Endothelial cell of umbilical vein (primary cell): ENCODE measurements around the gene USP34. TPM values are rescaled to one million over a fixed set of nuclear protein-coding genes. Genes with fewer than 3 reads are reported as not detected.
A peak's percentile ranks its signal among the peaks of the same experiment; 100 is the strongest.

Experiments used
- BruUV-seq: library from RNA; stranded (reverse); fragments of 400-500 nt; replicated peaks from 2 replicates; lab custom pipeline; 2021; lab: Mats Ljungman, UMichigan
- CTCF ChIA-PET: fragments of 300-600, 350-600 bp; sonication (Branson Sonifier 250); formaldehyde crosslinking; loops from one replicate; lab custom pipeline; 2021; ENCODE audit warnings: antibody characterized with exemption, inconsistent platforms; lab: Charles Lee
- POLR2A ChIA-PET: fragments of 300-600, 350-600 bp; sonication (Branson Sonifier 250); formaldehyde crosslinking; loops from one replicate; lab custom pipeline; 2021; ENCODE audit warnings: antibody characterized with exemption, inconsistent platforms; lab: Charles Lee
- DNase-seq: peaks from one replicate; pipeline ENCODE4 v3.0.0-alpha.2; 2011; ENCODE audit warnings: low read depth, low spot score
- FAIRE-seq: peaks from 2 replicates; lab custom pipeline; 2011; peaks lifted over from hg19 to GRCh38; lab: Jason Lieb, UNC
- H2AFZ ChIP-seq: 2 replicates; pipeline ENCODE4 v1.6.0; 2012; ENCODE audit warnings: low read depth, low read length, control low read depth, inconsistent platforms
- H3K27ac ChIP-seq: 2 replicates; pipeline ENCODE4 v1.5.1; 2011; ENCODE audit warnings: low read depth, mild to moderate bottlenecking, control low read depth, low read length, moderate library complexity; ENCODE audit not compliant: insufficient read depth
- H3K27me3 ChIP-seq, 2 experiments: 2 replicates each; pipeline versions ENCODE4 v1.6.0 to v1.6.1; 2011; ENCODE audit warnings: low read length in 2 of 2, mixed read lengths in 1 of 2; ENCODE audit not compliant: control insufficient read depth in 2 of 2, insufficient read depth in 2 of 2
- H3K36me3 ChIP-seq, 2 experiments: 2 replicates in 1 of 2; 3 replicates in 1 of 2; pipeline ENCODE4 v1.5.1; 2011; ENCODE audit warnings: low read length in 2 of 2, mild to moderate bottlenecking in 1 of 2, moderate library complexity in 1 of 2; ENCODE audit not compliant: control insufficient read depth in 2 of 2, insufficient read depth in 2 of 2; ENCODE audit errors: extremely low read depth in 1 of 2
- H3K4me1 ChIP-seq: 3 replicates; pipeline ENCODE4 v1.5.1; 2011; ENCODE audit warnings: mild to moderate bottlenecking, low read length; ENCODE audit not compliant: control insufficient read depth, insufficient read depth; ENCODE audit errors: extremely low read depth
- H3K4me2 ChIP-seq: 2 replicates; pipeline ENCODE4 v1.6.1; 2011; ENCODE audit warnings: low read length, control low read depth, mixed read lengths; ENCODE audit not compliant: insufficient read depth
- H3K4me3 ChIP-seq, 3 experiments: fragments of 200-600 bp in 1 of 3; sonication (generic), shearing (Covaris generic) in 1 of 3; replicated peaks in 1 of 3; 2 replicates each; pipeline ENCODE4 v1.5.1; 2011 to 2016; ENCODE audit warnings: control low read depth in 3 of 3, low read length in 3 of 3, mild to moderate bottlenecking in 2 of 3, inconsistent platforms in 1 of 3, low read depth in 1 of 3, moderate library complexity in 1 of 3; ENCODE audit not compliant: insufficient read depth in 1 of 3
- H3K79me2 ChIP-seq: 2 replicates; pipeline ENCODE4 v1.6.0; 2012; ENCODE audit warnings: low read length, inconsistent platforms; ENCODE audit not compliant: control insufficient read depth, insufficient read depth
- H3K9ac ChIP-seq: replicated peaks from 2 replicates; pipeline ENCODE3; 2011; ENCODE audit warnings: low read length, control low read depth; ENCODE audit not compliant: insufficient read depth; ENCODE audit errors: extremely low read depth
- H3K9me1 ChIP-seq: replicated peaks from 3 replicates; pipeline ENCODE4 v1.6.0; 2011; ENCODE audit warnings: mild to moderate bottlenecking, low read length; ENCODE audit not compliant: control insufficient read depth, insufficient read depth; ENCODE audit errors: extremely low read depth
- H3K9me3 ChIP-seq: replicated peaks from 2 replicates; pipeline ENCODE4 v1.5.1; 2012; ENCODE audit warnings: low read length, inconsistent platforms; ENCODE audit not compliant: control insufficient read depth, insufficient read depth
- H4K20me1 ChIP-seq: replicated peaks from 2 replicates; pipeline ENCODE3; 2011; ENCODE audit warnings: mild to moderate bottlenecking, low read length; ENCODE audit not compliant: control insufficient read depth, insufficient read depth; ENCODE audit errors: extremely low read depth
- CTCF ChIP-seq, 2 donors: IDR thresholded peaks; 1 replicate in 1 of 2; 2 replicates in 1 of 2; pipeline ENCODE4 v1.5.1; 2011; ENCODE audit warnings: low read length in 2 of 2, mild to moderate bottlenecking in 2 of 2, moderate library complexity in 2 of 2, control low read depth in 1 of 2, inconsistent platforms in 1 of 2, low read depth in 1 of 2; ENCODE audit not compliant: insufficient read depth in 1 of 2; ENCODE audit errors: extremely low read depth in 1 of 2
- EZH2 ChIP-seq: IDR thresholded peaks from 2 replicates; pipeline ENCODE4 v1.6.1; 2012; ENCODE audit warnings: borderline replicate concordance, low read depth, mild to moderate bottlenecking, moderate library complexity, low read length, inconsistent platforms; ENCODE audit not compliant: severe bottlenecking
- GATA2 ChIP-seq: IDR thresholded peaks from 2 replicates; pipeline ENCODE4 v1.7.0; 2011; ENCODE audit warnings: low read depth, mild to moderate bottlenecking, moderate library complexity, mixed read lengths, low read length; ENCODE audit not compliant: insufficient read length, insufficient read depth
- MAX ChIP-seq: IDR thresholded peaks from 2 replicates; pipeline ENCODE4 v1.6.1; 2011; ENCODE audit not compliant: insufficient read depth, insufficient read length
- MYC ChIP-seq: IDR thresholded peaks from one replicate; pipeline ENCODE4 v1.6.1; 2011; ENCODE audit warnings: mild to moderate bottlenecking, low read depth, low read length
- POLR2A ChIP-seq: IDR thresholded peaks from 2 replicates; pipeline ENCODE4 v1.6.1; 2012; ENCODE audit warnings: low read depth, mild to moderate bottlenecking, control low read depth, low read length
- POLR2AphosphoS5 ChIP-seq: IDR thresholded peaks from 2 replicates; pipeline ENCODE4 v1.6.1; 2012; ENCODE audit warnings: low read depth, mild to moderate bottlenecking, control low read depth, low read length, moderate library complexity; ENCODE audit not compliant: insufficient read depth
- dilution Hi-C: fragments of 300-500 bp; cut with MboI; formaldehyde crosslinking; loops from one replicate; pipeline ENCODE4 v1.15.0; 2019; ENCODE audit warnings: low sequenced_read_pairs; ENCODE audit not compliant: extremely low pct_ligation_motif_present
- intact Hi-C: fragments of 100-400 bp; cut with micrococcal nuclease; formaldehyde crosslinking; loops from one replicate; pipeline ENCODE4 v1.10.0; 2022
- polyA plus RNA-seq, 4 experiments: library from polyadenylated mRNA; depleted of rRNA in 3 of 4; stranded (reverse) in 3 of 4; unstranded in 1 of 4; fragments of >200 nt; gene quantifications; 2 replicates each; pipeline versions ENCODE4 v1.2.1 to v1.2.3, GENCODE V29; 2011 to 2012; ENCODE audit warnings: missing spikeins in 1 of 4
- total RNA-seq: library from RNA; stranded (reverse); gene quantifications from 2 replicates; pipeline ENCODE4 v1.2.3, GENCODE V29; 2021

The USP34 gene
- total and polyA plus RNA-seq, 2 donors (not counting 3 experiments of a cell fraction or from before 2014, with no cell fraction given), result 46.3 to 96.9 TPM

- dilution Hi-C loops, result no loop called here
- no peak for FAIRE-seq
- no peak overlapping the region for H2AFZ ChIP-seq
Measured at GRCh38 chr2:61262699-61263098, 208.2 kb downstream of the USP34 start.

More at GRCh38 chr2:61262699-61263098, 208.2 kb downstream of the USP34 start:
- Histone ChIP-seq H3K9ac (no peak overlapping the region), H3K79me2 (no peaks in the 10 kb centered on the region), H3K4me3 (no peak overlapping the region), H3K27ac (no peak overlapping the region), H3K27me3 (no peaks in the 10 kb centered on the region), H3K4me2 (no peak overlapping the region), H3K36me3 (peaks cover 2 to 6% of the 10 kb centered on the region in 2 experiments), H4K20me1 (no peaks in the 10 kb centered on the region), H3K4me1 (no peaks in the 10 kb centered on the region), H3K9me3 (no peaks in the 10 kb centered on the region), H3K9me1 (no peaks in the 10 kb centered on the region)
- ChIA-PET CTCF (interaction anchor here (1.4 kb wide), 1 partner anchor 11 kb away, joined by 3 read pairs; no protein-coding TSS in a partner anchor), POLR2A (no interaction called here)
- DNase-seq, result no peak
- intact Hi-C loops, result no loop called here
- no TSS peak for BruUV-seq
- no peak for TF ChIP-seq MYC
- TF ChIP-seq MAX, result no peak
- no peak for TF ChIP-seq POLR2A
- TF ChIP-seq CTCF (IDR thresholded peaks at IDR 0.05; ENCODE audit: extremely low read depth in 1 of 2, insufficient read depth in 1 of 2, low read depth in 1 of 2, low read length in 2 of 2), result no peak
- no peak for TF ChIP-seq EZH2
- TF ChIP-seq GATA2, result peak; percentile 18
- no peak for TF ChIP-seq POLR2AphosphoS5
